ENCODE measurements around the gene DAPK3.
"Not testable (repeated sequence)": the region's sequence is repeated elsewhere in the genome, so short reads cannot be mapped to it uniquely, and the experiment has no call there.

DAPK3 gene

GRCh38 chr19:3963458-3964255 lies 7.2 kb downstream of the DAPK3 start:
- TF ChIP-seq CTCF (IDR thresholded peaks at IDR 0.05) (no peak), ZFX (IDR thresholded peaks at IDR 0.05; ENCODE audit: borderline replicate concordance) (no peak)
- no peak overlapping the region for H3K27ac ChIP-seq

GRCh38 chr19:3961007-3961406 lies 9.9 kb downstream of the DAPK3 start:
- no peak overlapping the region for H3K27ac ChIP-seq
- no peak for TF ChIP-seq CTCF (IDR thresholded peaks at IDR 0.05)
- TF ChIP-seq ZFX (IDR thresholded peaks at IDR 0.05; ENCODE audit: borderline replicate concordance) = no peak

- TF ChIP-seq ZFX (IDR thresholded peaks at IDR 0.05; ENCODE audit: borderline replicate concordance) (no peak), CTCF (IDR thresholded peaks at IDR 0.05) (no peak)
- no peak overlapping the region for H3K27ac ChIP-seq
Observed at GRCh38 chr19:3959766-3960131, 11.2 kb downstream of the DAPK3 start.

- no peak for TF ChIP-seq CTCF (IDR thresholded peaks at IDR 0.05)
- H3K27ac ChIP-seq = no peak overlapping the region
Observed at GRCh38 chr19:3958836-3959765, 11.8 kb downstream of the DAPK3 start.

- TF ChIP-seq ZFX (IDR thresholded peaks at IDR 0.05; ENCODE audit: borderline replicate concordance) (no peak), CTCF (IDR thresholded peaks at IDR 0.05) (no peak)
- H3K27ac ChIP-seq = no peak overlapping the region
Observed at GRCh38 chr19:3955688-3956087, 15.2 kb downstream of the DAPK3 start.

GRCh38 chr19:3955276-3955675 lies 15.6 kb downstream of the DAPK3 start:
- H3K27ac ChIP-seq = not testable (repeated sequence)

GRCh38 chr19:3954107-3954506 lies 16.8 kb downstream of the DAPK3 start:
- no peak for TF ChIP-seq ZFX (IDR thresholded peaks at IDR 0.05; ENCODE audit: borderline replicate concordance)
- TF ChIP-seq CTCF (IDR thresholded peaks at IDR 0.05) = no peak
- H3K27ac ChIP-seq = no peak overlapping the region

- H3K27ac ChIP-seq = not testable (repeated sequence)
Observed at GRCh38 chr19:3952755-3953276, 18.1 kb downstream of the DAPK3 start.
